Astrocyte of the spinal cord (primary cell): Measurements from ENCODE around the gene LGALS1.
"Not testable (repeated sequence)": the region's sequence is repeated elsewhere in the genome, so short reads cannot be mapped to it uniquely, and the experiment has no call there.

Experiments
- DNase-seq: peaks from one replicate; pipeline ENCODE4 v3.0.0; 2011; ENCODE audit warnings: low read depth, low spot score
- H3K4me3 ChIP-seq: 2 replicates; pipeline ENCODE4 v1.5.1; 2011; ENCODE audit warnings: low read depth, mild to moderate bottlenecking, low read length, moderate library complexity
- in situ Hi-C: cut with HindIII; loops from 2 replicates; pipeline ENCODE4 v1.10.0; 2017; ENCODE audit warnings: low sequenced_read_pairs
- TF ChIP-seq, protein P1 (sequence below): IDR thresholded peaks from 2 replicates; pipeline ENCODE4 v1.5.1; 2012; ENCODE audit warnings: low read depth, mild to moderate bottlenecking, low read length, inconsistent platforms

Gene LGALS1

DNA sequence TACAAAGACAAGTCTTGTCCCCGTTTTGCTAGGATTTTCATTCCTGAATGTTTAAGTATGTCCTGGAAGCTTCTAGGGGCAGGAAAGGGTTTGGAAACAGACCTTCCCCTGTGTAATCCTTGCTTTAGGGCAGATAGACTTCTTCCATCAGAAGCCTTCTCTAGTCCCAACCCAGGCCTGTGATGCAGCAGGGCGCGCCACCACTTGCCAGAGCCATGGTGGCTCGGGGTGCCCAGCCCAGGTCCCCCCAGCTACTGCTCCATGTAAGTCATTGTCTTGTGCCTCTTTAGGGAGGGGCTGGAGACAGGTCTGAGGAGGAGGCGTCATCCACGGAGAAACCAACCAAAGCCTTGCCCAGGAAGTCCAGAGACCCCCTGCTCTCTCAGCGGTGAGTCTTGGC, 15.0 kb downstream of the LGALS1 start:
- TF ChIP-seq, protein P1, sequence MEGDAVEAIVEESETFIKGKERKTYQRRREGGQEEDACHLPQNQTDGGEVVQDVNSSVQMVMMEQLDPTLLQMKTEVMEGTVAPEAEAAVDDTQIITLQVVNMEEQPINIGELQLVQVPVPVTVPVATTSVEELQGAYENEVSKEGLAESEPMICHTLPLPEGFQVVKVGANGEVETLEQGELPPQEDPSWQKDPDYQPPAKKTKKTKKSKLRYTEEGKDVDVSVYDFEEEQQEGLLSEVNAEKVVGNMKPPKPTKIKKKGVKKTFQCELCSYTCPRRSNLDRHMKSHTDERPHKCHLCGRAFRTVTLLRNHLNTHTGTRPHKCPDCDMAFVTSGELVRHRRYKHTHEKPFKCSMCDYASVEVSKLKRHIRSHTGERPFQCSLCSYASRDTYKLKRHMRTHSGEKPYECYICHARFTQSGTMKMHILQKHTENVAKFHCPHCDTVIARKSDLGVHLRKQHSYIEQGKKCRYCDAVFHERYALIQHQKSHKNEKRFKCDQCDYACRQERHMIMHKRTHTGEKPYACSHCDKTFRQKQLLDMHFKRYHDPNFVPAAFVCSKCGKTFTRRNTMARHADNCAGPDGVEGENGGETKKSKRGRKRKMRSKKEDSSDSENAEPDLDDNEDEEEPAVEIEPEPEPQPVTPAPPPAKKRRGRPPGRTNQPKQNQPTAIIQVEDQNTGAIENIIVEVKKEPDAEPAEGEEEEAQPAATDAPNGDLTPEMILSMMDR = no peak
- DNase-seq = no peak
- no peak overlapping the region for H3K4me3 ChIP-seq
- in situ Hi-C loops = no loop called here

DNA sequence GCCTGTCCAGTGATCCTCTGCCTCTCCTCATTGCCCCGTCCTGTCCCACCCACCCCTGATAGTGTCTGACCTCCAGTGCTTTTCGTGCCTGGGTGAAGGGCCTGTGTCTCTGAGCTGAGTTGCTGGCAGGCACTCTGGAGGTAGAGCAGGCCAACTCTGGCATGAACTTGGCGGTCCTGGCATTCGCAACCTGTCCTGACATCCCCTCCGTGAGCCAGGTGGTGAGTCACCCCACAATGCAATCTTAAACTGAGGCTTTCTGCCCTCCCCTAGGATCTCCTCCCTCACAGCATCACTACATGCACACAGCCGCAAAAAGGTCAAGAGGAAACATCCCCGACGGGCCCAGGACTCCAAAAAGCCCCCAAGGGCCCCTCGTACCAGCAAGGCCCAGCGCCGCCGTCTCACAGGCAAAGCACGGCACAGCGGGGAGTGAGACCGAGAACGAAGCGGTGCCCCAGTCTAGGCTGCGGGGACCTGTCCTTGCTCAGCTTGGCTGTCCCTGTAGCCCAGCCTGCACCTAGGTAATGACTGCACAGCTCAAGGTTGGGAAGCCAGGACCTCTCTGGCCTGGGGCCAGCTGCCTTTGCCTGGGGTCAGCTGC, 15.6 kb downstream of the LGALS1 start:
- TF ChIP-seq, protein P1 = no peak
- no peak for DNase-seq
- no peak overlapping the region for H3K4me3 ChIP-seq
- in situ Hi-C loops = no loop called here

DNA sequence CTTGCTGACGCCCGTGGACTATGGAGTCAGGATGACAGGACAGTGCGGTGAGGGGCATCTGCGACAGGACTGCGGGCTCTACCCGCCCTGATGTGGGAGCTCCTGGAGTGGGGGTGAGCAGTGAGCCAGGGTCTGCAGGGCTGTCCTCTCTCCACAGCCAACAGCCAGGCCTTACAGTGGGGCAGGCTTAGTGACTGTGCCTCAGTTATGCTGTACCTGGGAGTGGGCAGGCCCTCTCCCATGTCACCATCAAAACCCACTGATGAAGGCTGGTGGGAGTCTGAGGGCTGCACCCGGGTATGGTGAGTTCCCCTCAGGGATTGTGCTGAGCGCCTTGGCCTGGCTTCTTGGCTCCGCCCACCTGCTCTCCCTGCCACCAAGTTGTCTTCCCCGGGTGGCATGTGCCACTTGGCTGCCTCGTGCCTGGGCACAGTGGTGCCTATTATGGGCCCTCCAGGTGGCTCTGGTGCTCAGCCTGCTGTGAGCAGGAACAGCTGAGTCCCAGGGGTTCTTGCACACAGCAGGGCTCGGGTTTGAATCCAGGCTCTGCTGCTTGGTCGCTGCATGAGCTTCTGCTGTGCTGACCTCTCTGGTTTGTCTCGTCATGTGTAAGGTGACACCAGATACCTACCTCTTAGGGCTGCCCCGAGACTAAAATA, 17.3 kb downstream of the LGALS1 start:
- H3K4me3 ChIP-seq = no peak overlapping the region
- in situ Hi-C loops = no loop called here
- DNase-seq = no peak
- TF ChIP-seq, protein P1 = no peak

DNA sequence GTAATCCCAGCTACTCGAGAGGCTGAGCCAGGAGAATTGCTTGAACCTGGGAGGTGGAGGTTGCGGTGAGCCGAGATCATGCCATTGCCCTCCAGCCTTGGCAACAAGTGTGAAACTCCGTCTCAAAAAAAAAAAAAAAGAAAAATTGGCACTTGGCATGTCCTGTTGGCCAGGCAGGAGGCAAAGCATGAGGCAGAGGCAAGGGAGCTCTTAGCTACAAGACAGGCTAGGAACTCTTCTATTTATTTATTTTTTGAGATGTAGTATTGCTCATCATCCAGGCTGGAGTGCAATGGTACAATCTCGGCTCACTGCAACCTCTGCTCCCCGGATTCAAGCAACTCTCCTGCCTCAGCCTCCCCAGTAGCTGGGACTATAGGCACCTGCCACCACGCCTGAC, 18.7 kb downstream of the LGALS1 start:
- H3K4me3 ChIP-seq, DNase-seq, in situ Hi-C loops: not testable (repeated sequence)

DNA sequence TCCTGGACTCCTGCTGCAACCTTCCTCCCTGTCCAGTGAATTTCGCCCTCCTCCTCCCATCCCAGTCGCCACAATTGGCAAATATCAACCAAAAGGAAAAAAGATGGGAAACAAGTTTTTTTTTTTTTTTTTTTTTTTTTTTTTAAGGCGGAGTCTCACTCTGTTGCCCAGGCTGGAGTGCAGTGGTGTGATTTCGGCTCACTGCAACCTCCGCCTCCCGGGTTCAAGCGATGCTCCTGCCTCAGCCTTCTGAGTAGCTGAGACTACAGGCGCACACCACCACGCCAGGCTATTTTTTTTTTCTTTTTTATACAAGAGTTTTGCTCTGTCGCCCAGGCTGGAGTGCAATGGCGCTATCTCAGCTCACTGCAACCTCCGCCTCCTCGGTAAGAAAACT, 20.8 kb downstream of the LGALS1 start:
- H3K4me3 ChIP-seq = peak overlapping the region; percentile 46
- DNase-seq, in situ Hi-C loops: not testable (repeated sequence)

DNA sequence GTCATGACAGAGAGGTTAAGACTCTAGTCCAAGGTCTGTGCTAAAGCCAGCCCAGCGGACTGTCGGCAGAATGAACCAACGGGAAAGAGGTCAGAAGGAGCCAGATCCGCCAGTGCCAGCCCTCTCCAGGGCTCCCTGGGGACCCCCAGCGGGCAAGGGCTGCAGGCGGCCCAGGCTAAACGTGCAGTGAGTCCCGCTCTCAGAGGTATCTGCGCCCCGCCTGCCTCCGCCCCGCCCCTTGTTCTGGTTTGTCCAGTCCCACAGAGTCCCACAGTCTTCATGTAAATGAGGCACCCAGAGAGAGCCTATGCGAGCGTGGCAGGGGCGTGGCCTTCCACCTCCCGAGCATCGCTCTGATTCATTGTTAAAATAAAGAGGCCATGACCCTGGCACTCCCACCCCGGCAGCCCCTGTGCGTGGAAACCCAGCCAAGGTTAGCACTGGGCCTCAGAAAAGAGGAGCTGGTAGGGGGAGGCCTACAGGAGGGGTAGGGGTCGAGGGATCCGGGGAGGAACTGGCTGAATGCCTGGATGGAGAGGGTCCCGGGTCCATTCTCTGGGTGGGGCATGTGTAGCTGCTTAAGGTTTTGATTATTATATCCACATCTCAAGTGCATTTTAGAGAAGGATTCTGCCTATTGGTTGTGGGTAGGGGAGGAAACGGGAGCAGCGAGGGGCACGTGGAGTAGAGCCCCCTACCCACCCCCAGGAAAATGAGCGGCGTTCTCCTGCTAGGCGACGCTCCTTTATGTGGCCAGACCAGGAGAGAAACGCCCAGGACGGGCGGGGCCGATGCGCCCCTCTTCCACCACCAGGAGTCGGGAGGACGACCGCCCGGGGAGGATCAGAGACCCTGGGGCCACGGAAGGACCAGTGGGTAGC, 21.5 kb downstream of the LGALS1 start, which contains the start of gene TRIOBP:
TRIOBP (plus strand) TSS at position 392 of the 881 bp plus-strand sequence. CDS start 4,318 bp downstream, outside the sequence.
- in situ Hi-C loops = no loop called here
- DNase-seq = peak; percentile 95
- H3K4me3 ChIP-seq = peak within 1 kb of the TSS; percentile 46
- TF ChIP-seq, protein P1 = peak; percentile 70

DNA sequence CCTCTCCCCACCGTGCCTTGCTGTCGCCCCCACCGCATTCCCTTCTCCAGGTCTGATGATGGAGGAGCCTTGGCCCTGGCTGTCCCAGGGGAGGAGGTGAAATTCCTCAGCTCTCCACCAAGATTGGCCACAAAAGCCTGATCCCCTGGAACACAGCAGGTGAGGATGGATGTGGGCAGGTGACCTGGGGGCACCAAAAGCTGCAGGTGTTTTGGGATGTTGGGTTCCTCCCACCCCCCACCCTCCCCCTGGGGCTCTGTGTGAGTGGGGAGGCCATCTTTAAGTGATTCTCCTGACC, 22.1 kb downstream of the LGALS1 start:
- TF ChIP-seq, protein P1 = no peak
- peak overlapping the region; percentile 46 for H3K4me3 ChIP-seq
- in situ Hi-C loops = no loop called here
- DNase-seq = no peak
